Panc1 (cell line): ENCODE data around the gene SLC7A11.

Source experiments
- TF ChIP-seq, protein P1 (sequence below): fragments of 450-650 bp; IDR thresholded peaks from 2 replicates; pipeline ENCODE4 v1.5.1; 2017; ENCODE audit warnings: mild to moderate bottlenecking
- TF ChIP-seq, protein P2 (sequence below), 2 experiments: IDR thresholded peaks; 2 replicates each; pipeline ENCODE4 v1.6.1; 2011 to 2012; ENCODE audit warnings: low read depth in 2 of 2, control low read depth in 1 of 2, low read length in 1 of 2, mild to moderate bottlenecking in 1 of 2, moderate library complexity in 1 of 2; ENCODE audit not compliant: insufficient read depth in 1 of 2

DNA sequence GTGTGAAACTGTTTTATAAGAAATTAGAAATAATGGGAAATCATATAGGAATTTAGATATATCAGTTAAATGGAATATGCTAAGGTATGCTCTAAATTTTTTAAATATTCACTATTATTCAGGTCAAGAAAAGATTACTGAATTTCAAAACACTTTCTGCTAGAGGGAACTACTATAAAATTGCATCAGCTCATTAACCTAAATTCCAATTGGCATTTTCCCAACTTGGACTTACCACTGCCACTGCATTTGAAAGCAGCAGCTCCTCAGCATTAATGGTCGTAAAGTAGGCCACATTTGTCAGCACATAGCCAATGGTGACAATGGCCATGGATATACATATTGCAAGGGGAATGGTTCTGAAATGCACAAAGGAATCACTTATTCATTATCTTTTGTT lies 57.3 kb downstream of the SLC7A11 start:
- TF ChIP-seq, protein P1, sequence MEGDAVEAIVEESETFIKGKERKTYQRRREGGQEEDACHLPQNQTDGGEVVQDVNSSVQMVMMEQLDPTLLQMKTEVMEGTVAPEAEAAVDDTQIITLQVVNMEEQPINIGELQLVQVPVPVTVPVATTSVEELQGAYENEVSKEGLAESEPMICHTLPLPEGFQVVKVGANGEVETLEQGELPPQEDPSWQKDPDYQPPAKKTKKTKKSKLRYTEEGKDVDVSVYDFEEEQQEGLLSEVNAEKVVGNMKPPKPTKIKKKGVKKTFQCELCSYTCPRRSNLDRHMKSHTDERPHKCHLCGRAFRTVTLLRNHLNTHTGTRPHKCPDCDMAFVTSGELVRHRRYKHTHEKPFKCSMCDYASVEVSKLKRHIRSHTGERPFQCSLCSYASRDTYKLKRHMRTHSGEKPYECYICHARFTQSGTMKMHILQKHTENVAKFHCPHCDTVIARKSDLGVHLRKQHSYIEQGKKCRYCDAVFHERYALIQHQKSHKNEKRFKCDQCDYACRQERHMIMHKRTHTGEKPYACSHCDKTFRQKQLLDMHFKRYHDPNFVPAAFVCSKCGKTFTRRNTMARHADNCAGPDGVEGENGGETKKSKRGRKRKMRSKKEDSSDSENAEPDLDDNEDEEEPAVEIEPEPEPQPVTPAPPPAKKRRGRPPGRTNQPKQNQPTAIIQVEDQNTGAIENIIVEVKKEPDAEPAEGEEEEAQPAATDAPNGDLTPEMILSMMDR = no peak
- TF ChIP-seq, protein P2, sequence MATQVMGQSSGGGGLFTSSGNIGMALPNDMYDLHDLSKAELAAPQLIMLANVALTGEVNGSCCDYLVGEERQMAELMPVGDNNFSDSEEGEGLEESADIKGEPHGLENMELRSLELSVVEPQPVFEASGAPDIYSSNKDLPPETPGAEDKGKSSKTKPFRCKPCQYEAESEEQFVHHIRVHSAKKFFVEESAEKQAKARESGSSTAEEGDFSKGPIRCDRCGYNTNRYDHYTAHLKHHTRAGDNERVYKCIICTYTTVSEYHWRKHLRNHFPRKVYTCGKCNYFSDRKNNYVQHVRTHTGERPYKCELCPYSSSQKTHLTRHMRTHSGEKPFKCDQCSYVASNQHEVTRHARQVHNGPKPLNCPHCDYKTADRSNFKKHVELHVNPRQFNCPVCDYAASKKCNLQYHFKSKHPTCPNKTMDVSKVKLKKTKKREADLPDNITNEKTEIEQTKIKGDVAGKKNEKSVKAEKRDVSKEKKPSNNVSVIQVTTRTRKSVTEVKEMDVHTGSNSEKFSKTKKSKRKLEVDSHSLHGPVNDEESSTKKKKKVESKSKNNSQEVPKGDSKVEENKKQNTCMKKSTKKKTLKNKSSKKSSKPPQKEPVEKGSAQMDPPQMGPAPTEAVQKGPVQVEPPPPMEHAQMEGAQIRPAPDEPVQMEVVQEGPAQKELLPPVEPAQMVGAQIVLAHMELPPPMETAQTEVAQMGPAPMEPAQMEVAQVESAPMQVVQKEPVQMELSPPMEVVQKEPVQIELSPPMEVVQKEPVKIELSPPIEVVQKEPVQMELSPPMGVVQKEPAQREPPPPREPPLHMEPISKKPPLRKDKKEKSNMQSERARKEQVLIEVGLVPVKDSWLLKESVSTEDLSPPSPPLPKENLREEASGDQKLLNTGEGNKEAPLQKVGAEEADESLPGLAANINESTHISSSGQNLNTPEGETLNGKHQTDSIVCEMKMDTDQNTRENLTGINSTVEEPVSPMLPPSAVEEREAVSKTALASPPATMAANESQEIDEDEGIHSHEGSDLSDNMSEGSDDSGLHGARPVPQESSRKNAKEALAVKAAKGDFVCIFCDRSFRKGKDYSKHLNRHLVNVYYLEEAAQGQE (IDR thresholded peaks at IDR 0.05; ENCODE audit: insufficient read depth in 1 of 2, low read depth in 2 of 2, low read length in 1 of 2) = no peak
